ENCODE data around the gene IL6R.
"Not testable (repeated sequence)": the region's sequence is repeated elsewhere in the genome, so short reads cannot be mapped to it uniquely, and the experiment has no call there.

IL6R gene

DNA sequence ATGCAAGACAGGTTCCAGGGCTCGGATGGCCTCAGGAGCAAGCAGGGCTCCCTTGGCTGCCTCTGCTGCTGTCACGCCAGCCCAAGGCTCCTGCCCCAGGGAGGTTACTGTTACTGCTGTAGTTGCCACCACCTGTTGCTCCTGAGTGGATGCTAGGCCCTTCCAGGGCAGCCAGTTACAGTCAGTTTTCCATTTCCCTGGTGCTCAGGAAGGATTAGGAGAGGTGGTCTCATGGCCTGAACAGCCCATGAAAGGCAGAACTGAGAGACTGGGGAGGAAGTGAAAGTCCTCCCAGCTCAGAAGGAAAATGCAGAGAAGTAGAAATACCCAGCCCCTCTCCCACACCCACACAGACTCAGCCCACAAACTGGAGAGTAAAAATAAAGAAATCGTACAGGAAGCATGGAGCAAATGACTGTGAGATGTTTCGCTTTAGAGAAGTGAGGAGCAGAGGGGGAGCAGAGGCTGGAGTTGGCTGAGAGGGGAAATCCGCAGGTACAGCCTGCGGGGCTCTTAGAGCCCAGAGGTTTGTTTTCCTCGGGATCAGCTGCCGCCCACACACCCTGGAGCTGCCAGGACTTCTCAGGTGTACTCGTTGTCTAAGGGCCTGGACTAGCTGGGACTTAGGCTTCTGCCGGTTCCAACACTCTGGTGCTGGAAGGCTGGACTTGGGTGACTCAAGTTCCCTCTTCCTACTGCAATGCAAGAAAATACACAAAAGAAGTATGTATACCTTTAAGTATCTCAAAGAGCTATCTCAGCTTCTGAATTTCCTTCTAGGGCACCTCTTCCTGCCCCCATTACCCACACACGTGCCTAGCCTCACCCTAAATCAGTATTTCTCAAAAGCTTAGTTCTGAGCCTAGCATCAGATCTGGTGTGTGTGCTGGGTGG is 2.3 kb downstream of the IL6R start:
- no peak for DNase-seq

DNA sequence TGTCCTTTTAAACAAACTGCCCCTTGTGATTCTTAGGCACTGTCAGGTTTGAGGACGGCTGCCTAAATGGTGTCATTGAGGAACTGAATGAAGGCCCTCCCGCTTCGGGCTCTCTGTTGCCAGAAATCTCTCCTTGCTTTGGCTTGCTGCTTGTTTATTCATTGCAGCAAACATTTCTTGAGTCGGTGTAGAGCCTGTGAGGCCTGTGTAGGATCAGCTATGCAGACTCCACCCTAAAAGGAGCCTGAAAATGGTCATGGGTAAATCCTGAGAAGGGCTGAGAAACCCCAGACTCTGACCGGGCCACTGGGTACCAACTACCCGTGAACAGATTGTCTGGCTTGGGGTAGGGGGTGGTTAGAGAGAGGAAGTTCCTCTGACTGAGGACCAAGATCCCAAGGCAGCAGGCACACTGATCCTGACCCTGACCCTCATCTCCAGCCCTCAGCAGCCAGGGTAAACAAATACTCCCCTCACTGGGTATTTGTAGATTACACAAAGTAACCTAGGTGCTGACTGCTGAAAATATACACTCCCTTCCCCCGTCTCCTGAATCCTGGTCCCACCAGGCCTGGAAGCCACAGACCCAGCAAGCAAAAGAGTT is 3.1 kb downstream of the IL6R start:
- DNase-seq: no peak

DNA sequence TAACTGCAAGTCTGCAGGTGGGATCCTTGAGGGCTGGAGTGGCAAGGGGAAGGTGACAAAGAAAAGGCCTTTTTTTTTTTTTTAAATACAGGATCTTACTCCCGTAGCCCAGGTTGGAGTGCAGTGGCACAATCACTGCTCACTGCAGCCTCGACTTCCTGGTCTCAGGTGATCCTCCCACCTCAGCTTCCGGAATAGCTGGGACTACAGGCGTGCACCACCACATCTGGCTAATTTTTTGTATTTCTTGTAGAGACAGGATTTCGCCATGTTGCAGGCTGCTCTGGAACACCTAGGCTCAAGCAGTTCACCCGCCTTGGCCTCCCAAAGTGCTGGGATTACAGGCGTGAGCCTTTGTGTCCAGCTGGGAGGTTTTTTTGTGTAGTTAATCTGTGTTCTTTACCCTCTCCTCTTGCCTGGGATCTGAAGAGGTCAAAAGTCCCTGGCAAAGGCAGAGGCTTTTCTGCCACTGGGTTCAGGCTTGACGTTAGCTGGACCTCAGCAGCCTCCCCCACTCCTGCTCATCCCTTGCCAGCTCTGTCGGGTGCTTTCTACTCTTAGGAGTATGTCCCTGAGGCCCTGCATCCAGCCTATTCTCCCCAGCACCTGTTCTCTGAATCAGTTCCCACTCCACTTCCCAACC is 5.2 kb downstream of the IL6R start:
- no peak for DNase-seq

DNA sequence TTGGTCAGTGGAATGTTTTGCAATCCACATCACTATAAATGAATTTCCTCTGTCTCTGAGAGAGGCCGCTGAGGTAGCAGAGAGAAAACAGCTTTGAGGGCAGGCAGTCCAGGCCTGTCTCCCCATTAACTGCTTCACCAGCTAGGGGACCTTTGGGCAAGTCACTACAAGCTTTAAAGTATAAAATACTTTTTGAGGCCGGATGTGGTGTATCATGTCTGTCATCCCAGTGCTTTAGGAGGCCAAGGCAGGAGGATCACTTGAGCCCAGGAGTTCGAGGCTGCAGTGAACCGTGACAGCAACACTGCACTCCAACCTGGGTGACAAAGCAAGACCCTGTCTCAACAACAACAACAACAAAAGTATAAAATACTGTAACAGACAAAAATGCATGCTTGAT is 6.4 kb downstream of the IL6R start:
- no peak for DNase-seq

DNA sequence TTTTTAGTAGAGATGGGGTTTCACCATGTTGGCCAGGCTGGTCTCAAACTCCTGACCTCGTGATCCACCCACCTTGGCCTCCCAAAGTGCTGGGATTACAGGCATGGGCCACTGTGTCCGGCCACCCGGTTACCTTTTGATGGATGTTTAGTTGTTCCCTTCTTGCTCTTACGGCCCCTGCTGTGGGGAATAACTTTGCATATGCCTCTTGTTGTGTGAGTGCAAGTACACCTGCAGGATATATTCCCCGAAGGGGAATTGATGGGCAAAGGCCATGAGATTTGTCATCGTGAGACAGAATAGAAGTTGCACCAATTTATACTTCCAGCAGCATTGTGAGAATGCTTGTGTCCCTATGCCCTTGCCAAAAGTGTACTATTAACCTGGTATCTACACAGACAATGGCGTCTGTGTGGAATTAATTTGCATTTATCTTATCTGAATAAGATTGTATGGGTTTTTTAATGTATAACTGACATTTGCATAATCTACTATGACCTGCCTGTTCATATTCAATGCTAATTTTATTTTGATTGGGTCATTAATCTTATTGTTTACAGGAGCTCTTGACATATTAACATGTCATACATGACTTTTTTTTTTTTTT is 8.1 kb downstream of the IL6R start:
- DNase-seq: no peak

DNA sequence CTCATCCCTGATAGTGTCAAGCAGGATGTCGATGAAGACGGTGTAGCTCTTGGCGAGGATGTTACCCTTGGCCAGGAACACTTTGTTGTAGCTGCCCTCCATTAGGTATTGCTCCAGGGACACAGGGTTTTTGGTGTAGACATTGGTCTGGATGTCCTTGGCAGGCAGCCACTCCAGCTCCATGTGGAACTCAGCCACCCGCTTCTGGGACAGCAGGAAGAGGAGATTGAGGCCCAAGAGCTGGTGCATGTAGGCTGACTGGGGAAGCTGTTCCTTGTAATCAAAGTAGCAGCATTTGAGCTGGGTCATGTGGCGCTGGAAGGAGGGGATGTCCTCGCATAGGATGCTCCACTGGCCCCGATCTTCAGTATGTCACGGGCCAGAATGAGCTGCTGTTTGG is 9.5 kb downstream of the IL6R start:
- no peak for DNase-seq

DNA sequence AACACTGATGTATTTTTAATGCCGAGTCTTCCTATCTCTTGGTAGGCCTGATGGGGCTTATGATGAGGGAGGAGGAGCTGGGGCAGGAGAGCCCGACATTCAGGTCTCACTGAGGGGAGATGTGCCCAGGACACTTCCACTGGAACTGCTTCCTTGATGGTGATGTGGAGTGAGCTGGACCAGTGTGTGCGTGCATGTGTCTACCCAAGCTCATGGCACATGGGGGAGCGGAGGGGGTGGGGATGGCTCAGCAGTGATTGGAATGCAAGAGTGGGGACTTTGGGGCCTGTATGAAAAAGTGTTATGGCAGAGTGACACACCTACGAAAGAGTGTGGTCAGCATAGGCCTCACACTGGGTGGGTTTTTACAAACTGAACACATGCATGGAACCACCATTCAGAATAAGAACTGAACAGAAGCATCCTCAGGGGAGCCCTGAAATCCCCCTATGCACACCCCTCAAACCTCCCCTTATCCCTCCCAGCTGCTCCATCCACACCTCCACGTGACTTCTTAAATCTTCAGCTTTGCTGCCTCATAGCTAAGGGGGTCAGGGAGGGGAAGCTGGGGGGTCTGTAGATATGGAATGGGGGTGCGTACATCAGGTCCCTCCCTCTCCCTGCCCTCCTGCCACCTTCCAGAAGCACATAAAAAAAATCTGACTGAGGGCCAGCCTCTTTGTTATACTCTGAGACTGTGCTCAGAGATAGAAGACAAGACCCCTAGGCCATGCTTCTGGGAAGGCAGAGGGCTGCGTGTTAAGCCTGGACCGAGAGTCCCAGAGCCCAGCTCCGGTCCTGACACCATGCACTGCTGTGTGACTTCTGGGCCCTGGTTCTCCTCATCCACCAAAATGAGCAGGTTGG is 11.6 kb downstream of the IL6R start:
- no peak for DNase-seq

DNA sequence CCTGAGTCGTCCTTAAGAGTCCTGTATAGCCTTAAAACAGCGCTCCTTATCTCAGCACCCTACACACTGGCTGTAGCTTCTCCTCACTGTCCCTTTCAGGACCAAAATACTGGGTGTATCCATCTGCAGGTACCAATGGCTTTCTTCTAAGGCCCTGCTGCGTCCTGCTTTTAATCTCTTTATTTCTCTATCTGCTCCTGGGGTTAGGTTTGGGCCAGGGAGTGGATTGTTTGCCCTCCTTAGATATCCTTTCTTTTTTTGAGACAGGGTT is 12.1 kb downstream of the IL6R start:
- no peak for DNase-seq

DNA sequence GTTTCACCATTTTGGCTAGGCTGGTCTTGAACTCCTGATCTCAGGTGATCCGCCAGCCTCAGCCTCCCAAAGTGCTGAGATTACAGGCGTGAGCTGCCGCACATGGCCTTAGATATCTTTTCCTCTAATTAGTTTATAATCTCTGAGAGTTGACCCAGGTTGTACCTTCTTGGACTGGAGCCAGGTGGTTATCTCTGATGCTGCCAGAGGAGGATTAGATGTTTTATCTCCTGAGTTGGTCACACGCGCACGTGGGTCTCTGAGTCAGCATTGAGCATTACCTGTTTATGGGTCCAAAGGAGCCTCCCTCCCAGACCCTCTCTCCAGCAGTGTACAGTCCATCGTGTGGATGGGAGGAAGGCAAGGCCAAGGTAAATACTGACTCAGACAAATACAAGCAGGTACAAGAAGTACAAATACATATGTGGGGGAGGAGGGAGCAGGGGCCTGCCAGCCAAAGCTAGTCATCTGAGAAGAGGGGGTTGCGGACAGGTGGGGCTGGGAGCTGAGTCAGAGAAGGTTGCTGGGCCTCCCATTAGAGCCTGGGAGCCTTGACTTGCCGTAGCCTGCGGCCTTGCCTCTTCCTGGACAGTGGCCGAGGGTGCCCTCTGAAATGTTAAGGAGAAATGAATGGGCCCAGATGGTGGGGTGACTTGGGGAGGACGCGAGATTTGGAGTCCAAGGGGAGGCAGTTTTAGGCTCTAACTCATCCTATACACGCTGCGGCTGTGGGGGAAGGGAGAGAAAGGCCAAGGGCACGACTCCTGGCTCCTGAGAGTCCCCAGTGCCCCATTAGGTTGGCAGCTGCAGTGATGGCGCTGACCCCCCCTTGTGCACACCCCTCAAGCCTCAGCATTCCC is 13.1 kb downstream of the IL6R start:
- DNase-seq: no peak

DNA sequence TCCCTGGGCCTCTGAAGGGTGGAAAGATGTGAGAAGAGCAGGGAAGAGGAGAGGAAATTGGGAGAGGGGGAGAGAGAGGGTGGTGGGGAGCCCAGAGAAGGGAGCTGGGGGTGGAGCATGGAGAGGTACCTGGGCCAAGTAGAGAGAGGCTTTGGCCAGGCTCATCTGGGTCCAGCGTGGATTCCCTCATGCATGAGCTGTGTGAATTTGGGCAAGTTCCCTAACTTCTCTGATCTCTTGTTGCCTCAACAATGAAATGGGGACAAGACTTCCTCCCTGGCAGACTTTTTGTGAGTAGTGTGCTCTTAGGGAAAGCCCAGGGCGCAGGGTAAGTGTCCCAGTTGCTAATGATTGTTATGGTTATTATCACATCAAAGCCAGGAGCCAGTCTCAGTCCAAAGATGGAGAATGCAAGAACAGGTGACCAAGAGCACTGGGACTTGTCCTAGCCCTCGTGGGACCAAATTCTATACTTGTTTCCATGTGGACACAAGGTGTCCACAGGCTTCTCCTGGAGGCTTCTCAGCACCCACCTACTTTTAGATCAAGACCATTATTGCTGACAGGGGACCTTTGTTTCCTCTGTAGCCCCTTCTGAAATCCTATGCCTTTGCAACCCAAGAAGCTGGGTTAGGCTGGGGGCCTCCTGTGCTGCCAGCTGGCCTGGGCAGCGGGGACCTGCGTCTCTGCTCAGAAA is 13.9 kb downstream of the IL6R start:
- no peak for DNase-seq

DNA sequence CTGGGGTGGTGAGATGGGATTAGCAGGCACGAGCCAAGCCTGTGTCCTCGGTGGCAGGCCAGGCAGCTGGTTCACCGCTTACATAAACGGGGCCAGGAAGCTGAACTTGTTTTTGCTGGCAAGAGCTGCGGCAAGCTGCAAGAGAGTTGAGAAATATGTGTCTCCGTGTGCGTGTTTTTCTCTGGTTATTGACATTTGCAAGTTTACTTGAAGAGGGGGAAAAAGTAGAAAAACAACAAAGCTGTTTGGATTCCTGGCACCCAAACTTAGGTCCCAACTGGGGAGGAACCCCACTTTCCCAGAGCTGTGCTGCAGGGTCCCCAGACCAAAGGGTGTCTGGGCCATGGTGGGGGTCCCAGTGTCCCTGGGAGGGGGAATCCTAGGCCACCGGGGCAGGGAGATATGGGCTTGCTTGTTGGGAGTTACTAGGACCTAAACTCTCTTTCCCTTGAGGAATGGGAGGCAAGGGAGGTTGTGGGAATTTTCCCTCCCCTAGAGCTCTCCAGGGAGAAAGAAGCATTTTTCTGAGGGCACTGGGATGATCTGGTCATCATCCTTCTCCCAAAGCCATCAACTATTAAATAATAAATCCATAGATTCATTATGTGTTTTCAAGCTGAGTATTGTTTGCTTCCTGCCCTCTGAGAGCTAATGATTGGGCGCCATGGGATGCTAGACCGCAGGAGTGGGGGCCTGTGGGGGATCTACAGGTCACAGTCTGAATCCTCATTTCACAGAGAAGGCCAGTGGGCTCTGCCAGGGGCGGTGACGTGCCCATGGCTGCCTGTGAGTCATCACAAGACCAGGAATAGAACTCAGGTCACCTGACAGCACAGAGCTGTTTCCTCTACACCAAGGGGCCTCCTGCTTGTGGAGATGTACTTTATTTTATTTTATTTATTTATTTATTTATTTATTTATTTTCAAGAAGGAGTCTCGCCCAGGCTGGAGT is 14.8 kb downstream of the IL6R start:
- DNase-seq: peak; percentile 85

DNA sequence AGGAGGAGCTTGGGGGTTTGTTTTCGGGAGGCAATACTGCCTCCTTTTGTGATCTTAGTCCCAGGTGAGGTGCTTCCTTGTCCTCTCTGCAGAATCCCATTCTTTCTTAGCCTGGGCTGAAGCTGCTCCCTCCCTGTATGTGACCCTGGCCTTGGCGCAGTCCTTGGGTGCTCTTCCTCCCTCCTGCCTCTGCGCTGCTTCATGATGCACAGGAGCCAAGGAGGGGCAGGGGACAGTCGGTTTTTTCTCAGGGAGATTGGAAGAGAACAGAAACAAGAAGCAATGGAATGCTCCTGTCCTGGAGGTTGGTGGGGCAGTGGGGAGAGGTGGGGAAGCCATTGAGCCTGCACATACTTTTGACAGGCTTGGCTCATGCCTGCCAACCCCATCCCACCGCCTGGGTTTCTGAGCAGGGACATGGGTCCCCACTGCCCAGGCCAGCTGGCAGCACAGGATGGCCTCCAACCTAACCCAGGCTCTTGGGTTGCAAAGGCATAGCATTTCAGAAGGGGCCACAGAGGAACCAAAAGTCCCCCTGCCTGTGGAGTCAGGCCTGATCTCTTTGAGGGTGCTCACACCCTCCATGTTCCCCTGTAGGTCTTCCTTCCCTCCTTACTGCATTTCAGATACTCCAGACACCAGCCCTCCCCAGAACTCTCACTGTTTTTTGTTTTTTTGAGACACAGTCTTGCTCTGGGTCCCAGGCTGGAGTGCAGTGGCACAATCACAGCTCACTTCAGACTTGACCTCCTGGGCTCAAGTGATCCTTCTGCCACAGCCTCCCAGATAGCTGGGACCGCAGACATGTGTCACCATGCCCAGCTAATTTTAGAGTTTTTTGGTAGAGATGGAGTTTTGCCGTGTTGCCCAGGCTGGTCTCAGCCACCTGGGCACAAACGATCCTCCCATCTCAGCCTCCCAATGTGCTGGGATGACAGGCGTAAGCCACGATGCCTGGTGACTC is 16.1 kb downstream of the IL6R start:
- DNase-seq: no peak

DNA sequence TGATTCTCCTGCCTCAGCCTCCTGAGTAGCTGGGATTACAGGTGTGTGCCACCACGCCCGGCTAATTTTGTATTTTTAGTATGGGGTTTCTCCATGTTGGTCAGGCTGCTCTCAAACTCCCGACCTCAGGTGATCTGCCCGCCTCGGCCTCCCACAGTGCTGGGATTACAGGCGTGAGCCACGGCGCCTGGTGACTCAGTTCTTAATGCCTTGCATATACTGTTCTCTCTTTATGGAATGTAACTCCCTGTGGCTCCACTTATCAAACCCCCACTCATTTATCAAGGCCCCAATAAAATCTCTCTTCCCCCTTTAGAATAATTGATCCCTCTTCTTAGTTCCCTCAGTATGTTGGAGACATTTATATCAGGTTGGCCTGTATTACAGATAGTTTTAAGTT is 16.9 kb downstream of the IL6R start:
- DNase-seq: not testable (repeated sequence)

DNA sequence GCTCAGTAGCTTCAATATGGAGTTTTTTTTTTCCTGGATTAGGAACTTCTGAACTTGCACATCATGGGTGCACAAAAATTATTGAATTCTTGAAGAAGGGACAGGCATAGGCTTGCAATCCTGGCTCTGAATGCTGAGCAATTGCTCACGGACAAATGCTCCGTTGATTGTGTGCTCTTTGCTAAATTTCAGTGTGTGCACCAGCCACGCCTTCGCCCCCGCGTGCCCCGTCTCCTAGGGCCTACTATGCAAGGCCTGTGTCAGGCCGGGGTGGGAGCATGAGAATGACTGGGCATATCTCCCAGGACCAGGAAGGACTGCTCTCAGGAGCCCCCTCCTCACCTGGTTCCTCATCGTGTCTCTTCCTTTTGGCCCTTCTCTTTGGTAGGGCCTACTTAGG is 17.4 kb downstream of the IL6R start:
- DNase-seq: no peak

DNA sequence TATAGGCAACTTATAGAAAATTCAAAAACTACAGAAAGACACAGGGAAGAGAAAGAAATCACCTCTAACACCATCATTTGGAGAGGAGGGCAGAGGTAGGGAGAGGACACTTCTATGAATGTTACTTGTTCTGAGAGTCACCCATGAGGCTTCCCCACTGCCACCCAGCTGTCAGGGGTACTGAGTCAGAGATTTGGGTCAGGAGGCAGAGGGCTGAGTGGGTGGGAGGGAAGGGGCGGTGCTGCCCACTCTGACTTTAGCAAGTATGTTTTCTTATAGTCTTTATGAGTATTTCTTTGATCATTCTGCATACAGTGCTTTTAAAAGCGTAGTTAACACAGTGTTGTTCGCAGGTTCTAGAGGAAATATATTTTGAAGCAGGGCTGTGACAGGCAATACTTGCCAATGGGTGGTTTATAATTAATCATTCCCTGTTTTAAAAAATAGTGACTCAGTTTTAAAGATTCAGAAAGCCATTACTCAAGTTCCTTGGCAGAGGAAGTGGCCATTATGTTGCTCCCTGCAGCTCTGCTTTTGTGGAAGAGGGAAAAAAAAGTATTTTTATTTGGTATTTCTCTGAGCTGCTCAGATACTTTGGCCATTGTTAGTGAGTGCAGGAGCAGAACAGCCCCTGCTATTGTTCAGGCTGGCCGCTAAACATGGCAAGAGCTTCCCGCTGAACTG is 18.3 kb downstream of the IL6R start:
- peak; percentile 49 for DNase-seq

DNA sequence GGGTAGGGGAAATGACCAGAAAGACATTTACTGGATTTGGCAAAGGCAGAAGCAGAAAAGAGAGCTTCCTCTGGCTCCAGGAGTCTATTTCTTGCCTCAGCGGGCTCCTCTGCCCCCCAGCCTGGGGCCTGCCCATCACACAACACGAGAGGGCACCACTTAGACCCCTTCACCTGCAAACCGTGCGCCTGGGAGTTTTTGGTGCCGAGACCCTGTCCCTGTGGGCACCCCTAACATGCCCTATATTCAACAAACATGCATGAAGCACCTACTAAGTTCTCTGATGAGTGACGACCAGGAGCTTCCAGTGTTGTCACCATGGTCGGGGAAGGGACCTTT is 18.8 kb downstream of the IL6R start:
- DNase-seq: no peak

DNA sequence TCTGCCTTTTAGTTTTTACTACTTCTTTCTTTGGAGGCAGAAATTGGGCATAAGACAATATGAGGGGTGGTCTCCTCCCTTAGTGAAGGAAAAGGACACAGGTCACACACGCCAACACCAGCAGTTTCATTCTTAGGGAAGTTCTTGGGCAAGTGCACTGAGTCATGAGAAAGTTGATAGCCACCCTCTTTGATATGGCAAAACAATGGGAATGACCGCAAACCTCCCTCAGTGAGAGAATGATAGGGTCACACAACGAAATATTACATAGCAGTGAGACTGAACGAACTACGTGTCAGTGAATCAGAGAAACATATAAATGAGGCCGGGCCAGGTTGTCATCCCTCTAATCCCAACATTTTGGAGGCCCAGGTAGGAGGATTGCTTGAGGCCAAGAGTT is 20.0 kb downstream of the IL6R start:
- no peak for DNase-seq
